ENCODE measurements around the gene TEX51.

Gene TEX51

GRCh38 chr2:126888046-126888445, 10.6 kb upstream of the TEX51 start (continued):
- TF ChIP-seq, protein P1, sequence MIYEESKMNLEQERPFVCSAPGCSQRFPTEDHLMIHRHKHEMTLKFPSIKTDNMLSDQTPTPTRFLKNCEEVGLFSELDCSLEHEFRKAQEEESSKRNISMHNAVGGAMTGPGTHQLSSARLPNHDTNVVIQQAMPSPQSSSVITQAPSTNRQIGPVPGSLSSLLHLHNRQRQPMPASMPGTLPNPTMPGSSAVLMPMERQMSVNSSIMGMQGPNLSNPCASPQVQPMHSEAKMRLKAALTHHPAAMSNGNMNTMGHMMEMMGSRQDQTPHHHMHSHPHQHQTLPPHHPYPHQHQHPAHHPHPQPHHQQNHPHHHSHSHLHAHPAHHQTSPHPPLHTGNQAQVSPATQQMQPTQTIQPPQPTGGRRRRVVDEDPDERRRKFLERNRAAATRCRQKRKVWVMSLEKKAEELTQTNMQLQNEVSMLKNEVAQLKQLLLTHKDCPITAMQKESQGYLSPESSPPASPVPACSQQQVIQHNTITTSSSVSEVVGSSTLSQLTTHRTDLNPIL (CRISPR knock-in tag; IDR thresholded peaks at IDR 0.05; ENCODE audit: low read depth): no peak
- TF ChIP-seq ZFP30 (CRISPR knock-in tag; IDR thresholded peaks at IDR 0.05) (no peak), TOX (CRISPR knock-in tag; IDR thresholded peaks at IDR 0.05; ENCODE audit: borderline replicate concordance) (no peak), ZNF8 (CRISPR knock-in tag; IDR thresholded peaks at IDR 0.05) (no peak)

GRCh38 chr2:126889071-126889470, 9.6 kb upstream of the TEX51 start:
- TF ChIP-seq GLIS3 (CRISPR knock-in tag; IDR thresholded peaks at IDR 0.05) (no peak), ZFP3 (CRISPR knock-in tag; IDR thresholded peaks at IDR 0.05) (no peak), ESRRG (CRISPR knock-in tag; IDR thresholded peaks at IDR 0.05) (no peak), ZNF8 (CRISPR knock-in tag; IDR thresholded peaks at IDR 0.05) (no peak), PPARA (CRISPR knock-in tag; IDR thresholded peaks at IDR 0.05; ENCODE audit: borderline replicate concordance) (no peak), ZNF70 (CRISPR knock-in tag; IDR thresholded peaks at IDR 0.05) (no peak), ZC3H10 (CRISPR knock-in tag; IDR thresholded peaks at IDR 0.05) (no peak), ARNTL (CRISPR knock-in tag; IDR thresholded peaks at IDR 0.05; ENCODE audit: borderline replicate concordance, low read depth) (no peak), OSR1 (CRISPR knock-in tag; IDR thresholded peaks at IDR 0.05) (no peak), CSDC2 (CRISPR knock-in tag; IDR thresholded peaks at IDR 0.05) (no peak), POU6F1 (CRISPR knock-in tag; IDR thresholded peaks at IDR 0.05; ENCODE audit: borderline replicate concordance, low read depth) (no peak), SNAI2 (CRISPR knock-in tag; IDR thresholded peaks at IDR 0.05) (no peak)
- TF ChIP-seq, protein P1 (CRISPR knock-in tag; IDR thresholded peaks at IDR 0.05; ENCODE audit: low read depth): no peak
- TF ChIP-seq, protein P2, sequence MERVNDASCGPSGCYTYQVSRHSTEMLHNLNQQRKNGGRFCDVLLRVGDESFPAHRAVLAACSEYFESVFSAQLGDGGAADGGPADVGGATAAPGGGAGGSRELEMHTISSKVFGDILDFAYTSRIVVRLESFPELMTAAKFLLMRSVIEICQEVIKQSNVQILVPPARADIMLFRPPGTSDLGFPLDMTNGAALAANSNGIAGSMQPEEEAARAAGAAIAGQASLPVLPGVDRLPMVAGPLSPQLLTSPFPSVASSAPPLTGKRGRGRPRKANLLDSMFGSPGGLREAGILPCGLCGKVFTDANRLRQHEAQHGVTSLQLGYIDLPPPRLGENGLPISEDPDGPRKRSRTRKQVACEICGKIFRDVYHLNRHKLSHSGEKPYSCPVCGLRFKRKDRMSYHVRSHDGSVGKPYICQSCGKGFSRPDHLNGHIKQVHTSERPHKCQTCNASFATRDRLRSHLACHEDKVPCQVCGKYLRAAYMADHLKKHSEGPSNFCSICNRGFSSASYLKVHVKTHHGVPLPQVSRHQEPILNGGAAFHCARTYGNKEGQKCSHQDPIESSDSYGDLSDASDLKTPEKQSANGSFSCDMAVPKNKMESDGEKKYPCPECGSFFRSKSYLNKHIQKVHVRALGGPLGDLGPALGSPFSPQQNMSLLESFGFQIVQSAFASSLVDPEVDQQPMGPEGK (CRISPR knock-in tag; IDR thresholded peaks at IDR 0.05; ENCODE audit: borderline replicate concordance): no peak
- TF ChIP-seq, protein P3, sequence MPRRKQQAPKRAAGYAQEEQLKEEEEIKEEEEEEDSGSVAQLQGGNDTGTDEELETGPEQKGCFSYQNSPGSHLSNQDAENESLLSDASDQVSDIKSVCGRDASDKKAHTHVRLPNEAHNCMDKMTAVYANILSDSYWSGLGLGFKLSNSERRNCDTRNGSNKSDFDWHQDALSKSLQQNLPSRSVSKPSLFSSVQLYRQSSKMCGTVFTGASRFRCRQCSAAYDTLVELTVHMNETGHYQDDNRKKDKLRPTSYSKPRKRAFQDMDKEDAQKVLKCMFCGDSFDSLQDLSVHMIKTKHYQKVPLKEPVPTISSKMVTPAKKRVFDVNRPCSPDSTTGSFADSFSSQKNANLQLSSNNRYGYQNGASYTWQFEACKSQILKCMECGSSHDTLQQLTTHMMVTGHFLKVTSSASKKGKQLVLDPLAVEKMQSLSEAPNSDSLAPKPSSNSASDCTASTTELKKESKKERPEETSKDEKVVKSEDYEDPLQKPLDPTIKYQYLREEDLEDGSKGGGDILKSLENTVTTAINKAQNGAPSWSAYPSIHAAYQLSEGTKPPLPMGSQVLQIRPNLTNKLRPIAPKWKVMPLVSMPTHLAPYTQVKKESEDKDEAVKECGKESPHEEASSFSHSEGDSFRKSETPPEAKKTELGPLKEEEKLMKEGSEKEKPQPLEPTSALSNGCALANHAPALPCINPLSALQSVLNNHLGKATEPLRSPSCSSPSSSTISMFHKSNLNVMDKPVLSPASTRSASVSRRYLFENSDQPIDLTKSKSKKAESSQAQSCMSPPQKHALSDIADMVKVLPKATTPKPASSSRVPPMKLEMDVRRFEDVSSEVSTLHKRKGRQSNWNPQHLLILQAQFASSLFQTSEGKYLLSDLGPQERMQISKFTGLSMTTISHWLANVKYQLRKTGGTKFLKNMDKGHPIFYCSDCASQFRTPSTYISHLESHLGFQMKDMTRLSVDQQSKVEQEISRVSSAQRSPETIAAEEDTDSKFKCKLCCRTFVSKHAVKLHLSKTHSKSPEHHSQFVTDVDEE (CRISPR knock-in tag; IDR thresholded peaks at IDR 0.05): no peak
- TF ChIP-seq, protein P4, sequence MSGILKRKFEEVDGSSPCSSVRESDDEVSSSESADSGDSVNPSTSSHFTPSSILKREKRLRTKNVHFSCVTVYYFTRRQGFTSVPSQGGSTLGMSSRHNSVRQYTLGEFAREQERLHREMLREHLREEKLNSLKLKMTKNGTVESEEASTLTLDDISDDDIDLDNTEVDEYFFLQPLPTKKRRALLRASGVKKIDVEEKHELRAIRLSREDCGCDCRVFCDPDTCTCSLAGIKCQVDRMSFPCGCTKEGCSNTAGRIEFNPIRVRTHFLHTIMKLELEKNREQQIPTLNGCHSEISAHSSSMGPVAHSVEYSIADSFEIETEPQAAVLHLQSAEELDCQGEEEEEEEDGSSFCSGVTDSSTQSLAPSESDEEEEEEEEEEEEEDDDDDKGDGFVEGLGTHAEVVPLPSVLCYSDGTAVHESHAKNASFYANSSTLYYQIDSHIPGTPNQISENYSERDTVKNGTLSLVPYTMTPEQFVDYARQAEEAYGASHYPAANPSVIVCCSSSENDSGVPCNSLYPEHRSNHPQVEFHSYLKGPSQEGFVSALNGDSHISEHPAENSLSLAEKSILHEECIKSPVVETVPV (CRISPR knock-in tag; IDR thresholded peaks at IDR 0.05): no peak
- no peak for ATAC-seq

DNA sequence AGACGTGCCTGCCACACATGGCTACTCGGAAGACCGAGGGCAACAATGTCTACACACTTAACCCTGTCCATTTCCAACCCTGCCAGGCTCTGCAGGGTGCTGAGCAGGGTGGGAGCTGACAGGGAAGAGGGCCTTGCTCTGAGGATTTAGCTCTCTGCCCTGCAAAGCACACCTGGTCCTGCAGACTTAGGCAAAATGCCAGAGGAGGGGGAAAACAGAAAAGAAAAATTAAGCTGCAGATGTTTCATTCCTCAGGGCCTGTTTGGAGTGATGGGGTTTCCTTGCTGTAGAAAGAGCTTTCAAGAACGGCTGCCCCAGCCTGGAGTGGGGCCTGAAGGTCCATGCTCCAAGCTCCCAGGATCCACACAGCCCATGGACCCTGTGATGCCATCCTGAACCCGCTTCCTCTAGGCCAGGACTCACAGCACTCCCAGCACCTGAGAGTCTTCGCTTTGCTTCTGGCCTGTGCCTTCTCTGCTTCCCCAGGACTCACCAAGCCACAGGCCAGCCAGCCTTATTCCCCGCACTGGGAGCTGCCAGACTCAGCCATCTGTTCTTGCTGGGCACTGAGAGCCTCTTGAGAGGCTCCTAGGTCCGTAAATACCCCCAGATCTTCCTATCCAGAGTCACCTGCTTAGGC, 9.1 kb upstream of the TEX51 start:
- no peak for ATAC-seq
- no peak for TF ChIP-seq TOX (CRISPR knock-in tag; IDR thresholded peaks at IDR 0.05; ENCODE audit: borderline replicate concordance)

All from SK-N-SH treated with all-trans-retinoic acid at 6 μM for 48 hours (cell line).